Posterior vena cava (tissue), 2 donors: ENCODE measurements around the gene TAC3. TPM values are rescaled to one million over a fixed set of nuclear protein-coding genes. Genes with fewer than 3 reads are reported as not detected.
"Not testable (repeated sequence)": the region's sequence is repeated elsewhere in the genome, so short reads cannot be mapped to it uniquely, and the experiment has no call there.

Source experiments
- DNase-seq: peaks from one replicate; pipeline ENCODE4 v3.0.0-alpha.2; 2020; ENCODE audit warnings: low spot score
- intact Hi-C, 2 donors: fragments of 100-400 bp; cut with DNase I; formaldehyde crosslinking; loops; one replicate each; pipeline versions ENCODE4 v1.14.1 to v1.14.2; 2022 to 2023
- total RNA-seq, 2 donors: library from RNA; stranded (reverse); fragmentation: NEBNext Ultra II Directional; extraction: Animal tissue kit (Norgen Biotek cat#: 25700); gene quantifications; one replicate each; pipeline ENCODE4 v1.2.1, GENCODE V29; 2021
- donor health status: DM: yes; HTN: yes; CAD: no.
- donor health status: DM: yes; HTN: yes; CAD: no.

The TAC3 gene
- total RNA-seq, 2 donors from 2014 or later, result 0.33 TPM; not detected in 1

- DNase-seq, intact Hi-C loops: not testable (repeated sequence)
Observed at GRCh38 chr12:56963557-56963956, 52.8 kb downstream of the TAC3 start.

GRCh38 chr12:56962247-56962646, 54.1 kb downstream of the TAC3 start:
- intact Hi-C loops, result not testable (repeated sequence)

More at GRCh38 chr12:56962247-56962646, 54.1 kb downstream of the TAC3 start:
- DNase-seq, result not testable (repeated sequence)

Other genes with a start within 250 kb of the TAC3 start
- gene SDR9C7, start 82.1 kb downstream of the TAC3 start, total RNA-seq, result under 1 TPM in 1 of 2 donors, not detected in 1; 0.14 TPM
- gene RDH16, start 58.9 kb downstream of the TAC3 start, total RNA-seq, result under 1 TPM; 0.19 to 0.51 TPM
- 1 to 10 TPM; 4.8 to 5.6 TPM for gene ZBTB39, start 10.0 kb downstream of the TAC3 start, total RNA-seq
- 1 to 10 TPM in 1 of 2 donors, under 1 TPM in 1; 0.28 to 1.0 TPM for gene MYO1A, start 33.6 kb upstream of the TAC3 start, total RNA-seq
- gene NEMP1, start 62.3 kb upstream of the TAC3 start, total RNA-seq, result 10 to 100 TPM in 1 of 2 donors, 1 to 10 TPM in 1; 8.8 to 12.4 TPM
- 10 to 100 TPM; 27.0 to 36.3 TPM for gene NAB2, start 72.6 kb upstream of the TAC3 start, total RNA-seq
- gene STAT6, start 94.8 kb upstream of the TAC3 start, total RNA-seq, result 100 to 1,000 TPM; 162 to 201 TPM
- 100 to 1,000 TPM; 465 to 757 TPM for gene LRP1, start 112.0 kb upstream of the TAC3 start, total RNA-seq
- gene LRP1-AS, start 131.1 kb upstream of the TAC3 start, total RNA-seq, result not detected
- gene NXPH4, start 200.3 kb upstream of the TAC3 start, total RNA-seq, result under 1 TPM; 0.24 to 0.79 TPM
- gene SHMT2, start 213.2 kb upstream of the TAC3 start, total RNA-seq, result 10 to 100 TPM; 53.2 to 53.7 TPM
- 1 to 10 TPM; 1.2 to 2.8 TPM for gene STAC3, start 234.7 kb upstream of the TAC3 start, total RNA-seq